H4 (cell line): ENCODE data around the gene SLC6A12. TPM values are rescaled to one million over a fixed set of nuclear protein-coding genes. Genes with fewer than 3 reads are reported as not detected.

Source experiments
- DNase-seq: peaks from one replicate; pipeline ENCODE4 v3.0.0-alpha.2; 2015; ENCODE audit warnings: low spot score
- total RNA-seq: library from RNA; depleted of rRNA; stranded (reverse); fragments of >200 nt; shearing (Covaris generic); gene quantifications from 2 replicates; pipeline ENCODE4 v1.2.3, GENCODE V29; 2014

The SLC6A12 gene
- total RNA-seq, 1 experiment from 2014 or later = 0.08 TPM

- no peak for DNase-seq
Measured at GRCh38 chr12:163406-163986, 50.5 kb downstream of the SLC6A12 start.

- no peak for DNase-seq
Measured at GRCh38 chr12:162467-163307, 51.3 kb downstream of the SLC6A12 start.

GRCh38 chr12:161823-162222 is 52.1 kb downstream of the SLC6A12 start:
- no peak for DNase-seq

GRCh38 chr12:160858-161257 is 53.1 kb downstream of the SLC6A12 start:
- no peak for DNase-seq

- no peak for DNase-seq
Measured at GRCh38 chr12:159156-159782, 54.7 kb downstream of the SLC6A12 start.

- DNase-seq = no peak
Measured at GRCh38 chr12:157644-158043, 56.3 kb downstream of the SLC6A12 start.

GRCh38 chr12:156945-157344 is 57.0 kb downstream of the SLC6A12 start:
- DNase-seq = no peak

GRCh38 chr12:155646-156045 is 58.3 kb downstream of the SLC6A12 start:
- DNase-seq = no peak

- DNase-seq = no peak
Measured at GRCh38 chr12:155006-155405, 59.0 kb downstream of the SLC6A12 start.

- no peak for DNase-seq
Measured at GRCh38 chr12:154058-154457, 59.9 kb downstream of the SLC6A12 start.

- DNase-seq = peak; percentile 71
Measured at GRCh38 chr12:153080-153746, 60.7 kb downstream of the SLC6A12 start.

- no peak for DNase-seq
Measured at GRCh38 chr12:152440-152839, 61.5 kb downstream of the SLC6A12 start.

- DNase-seq = no peak
Measured at GRCh38 chr12:151579-151978, 62.4 kb downstream of the SLC6A12 start.

GRCh38 chr12:148676-149416 is 65.1 kb downstream of the SLC6A12 start:
- no peak for DNase-seq

- no peak for DNase-seq
Measured at GRCh38 chr12:147242-147641, 66.7 kb downstream of the SLC6A12 start.

- no peak for DNase-seq
Measured at GRCh38 chr12:145369-145960, 68.5 kb downstream of the SLC6A12 start.

- no peak for DNase-seq
Measured at GRCh38 chr12:144650-145284, 69.2 kb downstream of the SLC6A12 start.

- DNase-seq = no peak
Measured at GRCh38 chr12:143964-144649, 69.8 kb downstream of the SLC6A12 start.

GRCh38 chr12:140162-140561 is 73.8 kb downstream of the SLC6A12 start:
- no peak for DNase-seq
